BJ (cell line): ENCODE data around the gene ARL8A. TPM values are rescaled to one million over a fixed set of nuclear protein-coding genes. Genes with fewer than 3 reads are reported as not detected.

Experiments
- CTCF ChIA-PET: fragments of 350-600 bp; formaldehyde crosslinking; extraction: SDS; loops from one replicate; lab custom pipeline; 2021; ENCODE audit warnings: antibody characterized with exemption, inconsistent platforms; lab: Yijun Ruan, JAX
- POLR2A ChIA-PET: fragments of 300-600 bp; sonication (Branson Sonifier 250); formaldehyde crosslinking; extraction: SDS; loops from one replicate; lab custom pipeline; 2021; ENCODE audit warnings: antibody characterized with exemption; lab: Charles Lee
- DNase-seq: peaks from one replicate; pipeline ENCODE4 v3.0.0-alpha.2; 2011; ENCODE audit warnings: low read depth
- H3K27me3 ChIP-seq: 2 replicates; pipeline ENCODE4 v1.6.0; 2011; ENCODE audit warnings: low read length; ENCODE audit not compliant: control insufficient read depth, insufficient read depth
- H3K36me3 ChIP-seq: 2 replicates; pipeline ENCODE4 v1.5.1; 2011; ENCODE audit warnings: low read length; ENCODE audit not compliant: control insufficient read depth, insufficient read depth
- H3K4me3 ChIP-seq: 2 replicates; pipeline ENCODE4 v1.5.1; 2011; ENCODE audit warnings: low read depth, mild to moderate bottlenecking, control low read depth, low read length
- polyA plus RNA-seq: library from polyadenylated mRNA; depleted of rRNA; stranded (reverse); fragments of >200 nt; gene quantifications from 2 replicates; pipeline ENCODE4 v1.2.3, GENCODE V29; 2011
- TF ChIP-seq, protein P1 (sequence below): IDR thresholded peaks from 2 replicates; pipeline ENCODE4 v1.5.1; 2011; ENCODE audit warnings: low read depth, mild to moderate bottlenecking, control low read depth, inconsistent platforms, low read length, moderate library complexity; ENCODE audit not compliant: insufficient read depth

Gene ARL8A
- polyA plus RNA-seq, 1 experiment, result 76.6 TPM

GRCh38 chr1:202130816-202131522, 13.6 kb downstream of the ARL8A start:
- CTCF ChIA-PET, result interaction anchor here (1.0 to 27.8 kb wide), 5 partner anchors 9 to 123 kb away, joined by 3 to 642 read pairs (median 12); partner anchors contain the start of genes ELF3 and GPR37L1
- TF ChIP-seq, protein P1, sequence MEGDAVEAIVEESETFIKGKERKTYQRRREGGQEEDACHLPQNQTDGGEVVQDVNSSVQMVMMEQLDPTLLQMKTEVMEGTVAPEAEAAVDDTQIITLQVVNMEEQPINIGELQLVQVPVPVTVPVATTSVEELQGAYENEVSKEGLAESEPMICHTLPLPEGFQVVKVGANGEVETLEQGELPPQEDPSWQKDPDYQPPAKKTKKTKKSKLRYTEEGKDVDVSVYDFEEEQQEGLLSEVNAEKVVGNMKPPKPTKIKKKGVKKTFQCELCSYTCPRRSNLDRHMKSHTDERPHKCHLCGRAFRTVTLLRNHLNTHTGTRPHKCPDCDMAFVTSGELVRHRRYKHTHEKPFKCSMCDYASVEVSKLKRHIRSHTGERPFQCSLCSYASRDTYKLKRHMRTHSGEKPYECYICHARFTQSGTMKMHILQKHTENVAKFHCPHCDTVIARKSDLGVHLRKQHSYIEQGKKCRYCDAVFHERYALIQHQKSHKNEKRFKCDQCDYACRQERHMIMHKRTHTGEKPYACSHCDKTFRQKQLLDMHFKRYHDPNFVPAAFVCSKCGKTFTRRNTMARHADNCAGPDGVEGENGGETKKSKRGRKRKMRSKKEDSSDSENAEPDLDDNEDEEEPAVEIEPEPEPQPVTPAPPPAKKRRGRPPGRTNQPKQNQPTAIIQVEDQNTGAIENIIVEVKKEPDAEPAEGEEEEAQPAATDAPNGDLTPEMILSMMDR, result no peak
- Histone ChIP-seq H3K4me3 (no peak overlapping the region), H3K27me3 (no peaks in the 10 kb centered on the region), H3K36me3 (peaks cover 19% of the 10 kb centered on the region)
- no peak for DNase-seq
- POLR2A ChIA-PET, result no interaction called here

- H3K36me3 ChIP-seq, result peaks cover 15% of the 10 kb centered on the region
- H3K27me3 ChIP-seq, result no peaks in the 10 kb centered on the region
- H3K4me3 ChIP-seq, result no peak overlapping the region
- no peak for DNase-seq
- POLR2A ChIA-PET, result no interaction called here
- TF ChIP-seq, protein P1, result no peak
- CTCF ChIA-PET, result interaction anchor here (1.0 to 27.8 kb wide), 4 partner anchors 8 to 123 kb away, joined by 3 to 642 read pairs (median 23); partner anchors contain the start of genes ELF3 and GPR37L1
These were observed 14.2 kb downstream of the ARL8A start for GRCh38 chr1:202130297-202130721.

DNA sequence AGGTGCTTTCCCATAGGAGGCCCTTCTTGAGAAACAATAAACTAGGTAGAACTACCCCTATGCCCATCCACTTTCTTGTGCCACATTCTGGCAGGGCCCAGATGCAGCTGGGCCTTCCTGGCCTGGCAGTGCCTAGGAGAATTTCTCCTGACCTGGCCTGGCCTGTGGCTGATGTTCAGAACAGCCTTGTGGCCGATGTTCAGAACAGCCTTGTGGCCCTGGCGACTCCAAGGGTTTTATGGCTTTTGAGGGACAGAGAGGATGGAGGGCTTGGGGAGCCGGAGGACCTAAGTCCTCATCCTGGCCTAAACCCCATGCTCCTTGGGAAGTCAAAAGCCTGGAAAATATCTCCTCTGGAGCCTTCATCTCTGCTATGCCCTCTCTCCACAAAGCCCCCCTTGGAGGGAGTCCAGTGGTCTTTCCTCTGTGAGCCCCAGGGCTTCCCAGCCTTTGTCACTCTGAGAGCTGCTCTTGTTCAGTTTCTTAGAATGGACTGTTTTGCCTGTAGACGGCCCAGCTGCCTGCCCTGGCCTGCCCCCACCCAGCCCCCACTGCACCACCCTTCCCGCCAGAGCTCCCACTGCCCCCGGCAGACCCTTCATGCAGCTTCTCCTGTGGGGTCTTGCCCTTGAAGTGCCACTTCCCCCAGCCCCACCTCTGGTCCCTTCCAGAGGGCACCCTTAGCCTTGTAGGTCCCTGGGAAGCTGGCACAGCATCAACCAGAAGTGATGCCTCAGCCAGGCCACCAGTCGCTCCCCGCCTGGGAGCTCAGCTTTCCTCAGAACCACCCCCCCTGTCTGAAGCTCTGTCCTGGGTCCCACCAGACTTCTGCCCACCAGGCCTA, 14.9 kb downstream of the ARL8A start:
- Histone ChIP-seq H3K36me3 (peaks cover 12% of the 10 kb centered on the region), H3K27me3 (peaks cover under 1% of the 10 kb centered on the region; the same call in 1 of the 2 replicates), H3K4me3 (no peak overlapping the region)
- DNase-seq, result no peak
- TF ChIP-seq, protein P1, result no peak
- ChIA-PET CTCF (interaction anchor here (1.0 to 27.8 kb wide), 4 partner anchors 7 to 122 kb away, joined by 3 to 642 read pairs (median 23); partner anchors contain the start of genes ELF3 and GPR37L1), POLR2A (no interaction called here)

GRCh38 chr1:202127836-202128622, 16.5 kb downstream of the ARL8A start:
- ChIA-PET POLR2A (no interaction called here), CTCF (interaction anchor here (1.5 to 27.8 kb wide), 3 partner anchors 8 to 120 kb away, joined by 4 to 642 read pairs (median 34); partner anchors contain the start of gene ELF3)
- H3K36me3 ChIP-seq, result peaks cover 5% of the 10 kb centered on the region
- H3K4me3 ChIP-seq, result no peak overlapping the region
- TF ChIP-seq, protein P1, result no peak
- peaks cover 7% of the 10 kb centered on the region for H3K27me3 ChIP-seq
- DNase-seq, result no peak
